ENCODE data around the gene AKT1S1. TPM values are rescaled to one million over a fixed set of nuclear protein-coding genes. Genes with fewer than 3 reads are reported as not detected.
"Not testable (repeated sequence)": the region's sequence is repeated elsewhere in the genome, so short reads cannot be mapped to it uniquely, and the experiment has no call there.

Gene AKT1S1
- total and polyA plus RNA-seq, 2 donors = 4.4 to 27.9 TPM

GRCh38 chr19:49830766-49831165 lies 46.4 kb downstream of the AKT1S1 start:
- Histone ChIP-seq H3K27ac (ENCODE audit: low read depth in 1 of 2, low read length in 1 of 2) (no peak overlapping the region), H3K27me3 (ENCODE audit: control insufficient read depth in 2 of 2, insufficient read depth in 1 of 2, low read length in 1 of 2) (no peaks in the 10 kb centered on the region), H3K4me3 (ENCODE audit: low read length in 2 of 2) (no peak overlapping the region), H3K4me1 (ENCODE audit: control insufficient read depth in 2 of 2, insufficient read depth in 2 of 2, low read length in 2 of 2) (no peaks in the 10 kb centered on the region), H3K36me3 (ENCODE audit: control insufficient read depth in 2 of 2, insufficient read depth in 2 of 2, low read length in 1 of 2) (peaks cover 68 to 83% of the 10 kb centered on the region in 2 donors), H3K9me3 (ENCODE audit: control insufficient read depth in 2 of 2, insufficient read depth in 1 of 2, low read length in 1 of 2) (no peaks in the 10 kb centered on the region)
- DNase-seq (ENCODE audit: low read depth in 6 of 9, low spot score in 9 of 9) = no peak
- WGBS = 90% methylated on average over 12 of the region's 12 CpGs

DNA sequence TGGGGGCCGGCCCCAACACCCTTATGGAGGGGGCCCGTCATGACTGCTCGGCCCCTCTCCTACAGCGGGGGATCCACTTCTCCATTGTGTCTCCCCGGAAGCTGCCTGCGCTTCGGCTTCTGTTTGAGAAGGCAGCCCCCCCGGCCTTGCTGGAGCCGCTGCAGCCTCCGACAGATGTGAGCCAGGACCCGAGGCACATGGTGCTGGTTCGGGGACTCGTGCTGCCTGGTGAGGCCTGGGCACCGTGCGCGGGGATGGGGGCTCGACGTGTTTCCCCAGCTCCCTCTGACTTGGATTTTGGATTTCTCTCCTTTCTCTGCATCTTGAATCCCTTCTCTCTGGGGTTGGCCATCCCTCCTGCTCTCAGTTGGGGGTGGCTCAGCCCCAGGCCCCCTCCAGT lies 47.4 kb downstream of the AKT1S1 start:
- Histone ChIP-seq H3K4me1 (ENCODE audit: control insufficient read depth in 2 of 2, insufficient read depth in 2 of 2, low read length in 2 of 2) (no peaks in the 10 kb centered on the region), H3K27ac (ENCODE audit: low read depth in 1 of 2, low read length in 1 of 2) (no peak overlapping the region), H3K36me3 (ENCODE audit: control insufficient read depth in 2 of 2, insufficient read depth in 2 of 2, low read length in 1 of 2) (peaks cover 58 to 74% of the 10 kb centered on the region in 2 donors), H3K4me3 (ENCODE audit: low read length in 2 of 2) (no peak overlapping the region), H3K27me3 (ENCODE audit: control insufficient read depth in 2 of 2, insufficient read depth in 1 of 2, low read length in 1 of 2) (no peaks in the 10 kb centered on the region), H3K9me3 (ENCODE audit: control insufficient read depth in 2 of 2, insufficient read depth in 1 of 2, low read length in 1 of 2) (no peaks in the 10 kb centered on the region)
- WGBS = 98% methylated on average over 18 of the region's 18 CpGs
- DNase-seq (ENCODE audit: low read depth in 6 of 9, low spot score in 9 of 9) = no peak

- Histone ChIP-seq H3K27me3 (ENCODE audit: control insufficient read depth in 2 of 2, insufficient read depth in 1 of 2, low read length in 1 of 2) (no peaks in the 10 kb centered on the region), H3K4me1 (ENCODE audit: control insufficient read depth in 2 of 2, insufficient read depth in 2 of 2, low read length in 2 of 2) (no peaks in the 10 kb centered on the region), H3K27ac (ENCODE audit: low read depth in 1 of 2, low read length in 1 of 2) (no peak overlapping the region), H3K9me3 (ENCODE audit: control insufficient read depth in 2 of 2, insufficient read depth in 1 of 2, low read length in 1 of 2) (no peaks in the 10 kb centered on the region), H3K36me3 (ENCODE audit: control insufficient read depth in 2 of 2, insufficient read depth in 2 of 2, low read length in 1 of 2) (peaks cover 56 to 71% of the 10 kb centered on the region in 2 donors), H3K4me3 (ENCODE audit: low read length in 2 of 2) (no peak overlapping the region)
- WGBS = 98% methylated on average over 8 of the region's 8 CpGs
- no peak for DNase-seq (ENCODE audit: low read depth in 6 of 9, low spot score in 9 of 9)
Measured at GRCh38 chr19:49829200-49829599, 48.0 kb downstream of the AKT1S1 start.

DNA sequence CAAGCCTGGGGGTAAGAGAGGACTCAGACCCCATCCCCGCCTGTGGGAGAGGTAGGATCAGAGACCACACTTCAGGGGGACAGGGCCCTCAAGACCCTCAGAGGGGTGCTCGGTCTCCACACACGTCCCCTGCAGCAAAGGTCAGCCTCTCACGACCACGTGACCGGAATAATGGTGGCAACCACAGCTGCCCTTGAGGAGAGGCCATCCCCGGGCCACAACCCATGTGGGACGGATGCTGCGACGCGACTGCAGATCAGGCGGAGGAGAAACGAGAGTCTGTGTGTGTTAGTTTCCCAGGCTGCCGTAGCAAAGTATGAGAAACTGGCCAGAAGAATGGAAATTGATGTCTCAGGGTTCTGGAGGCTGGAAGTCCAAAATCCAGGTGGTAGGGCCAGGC lies 50.1 kb downstream of the AKT1S1 start:
- WGBS = 97% methylated on average over 14 of the region's 14 CpGs
- no peaks in the 10 kb centered on the region for H3K27me3 ChIP-seq (ENCODE audit: control insufficient read depth in 2 of 2, insufficient read depth in 1 of 2, low read length in 1 of 2)

DNA sequence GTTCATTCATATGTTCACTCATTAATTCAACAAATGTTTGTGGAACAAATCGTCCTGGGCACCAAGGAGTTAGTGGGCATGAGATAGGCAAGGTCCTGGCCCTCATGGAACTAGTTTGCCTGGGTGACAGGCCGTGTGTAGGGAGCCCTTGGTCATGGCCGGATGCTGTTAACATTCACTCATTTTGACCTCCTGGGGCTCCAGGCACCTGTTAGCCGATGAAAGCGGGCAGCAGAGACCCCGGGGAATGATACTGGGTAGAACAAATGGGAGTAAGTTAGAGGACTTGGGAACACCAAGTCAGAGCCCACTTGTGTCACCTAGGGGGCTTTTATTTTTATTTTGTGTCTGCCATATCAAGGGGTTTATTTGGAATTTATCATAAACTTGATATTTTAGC lies 52.5 kb downstream of the AKT1S1 start:
- H3K9me3 ChIP-seq (ENCODE audit: control insufficient read depth in 2 of 2, insufficient read depth in 1 of 2, low read length in 1 of 2) = no peaks in the 10 kb centered on the region
- no peak overlapping the region for H3K27ac ChIP-seq (ENCODE audit: low read depth in 1 of 2, low read length in 1 of 2)
- WGBS = 98% methylated on average over 6 of the region's 6 CpGs
- no peak overlapping the region for H3K4me3 ChIP-seq (ENCODE audit: low read length in 2 of 2)
- peaks cover 31 to 54% of the 10 kb centered on the region in 2 donors for H3K36me3 ChIP-seq (ENCODE audit: control insufficient read depth in 2 of 2, insufficient read depth in 2 of 2, low read length in 1 of 2)
- H3K27me3 ChIP-seq (ENCODE audit: control insufficient read depth in 2 of 2, insufficient read depth in 1 of 2, low read length in 1 of 2) = no peaks in the 10 kb centered on the region
- DNase-seq (ENCODE audit: low read depth in 6 of 9, low spot score in 9 of 9) = no peak
- peaks cover 1 to 2% of the 10 kb centered on the region in 2 donors for H3K4me1 ChIP-seq (ENCODE audit: control insufficient read depth in 2 of 2, insufficient read depth in 2 of 2, low read length in 2 of 2)

More for the DNA sequence above, 50.1 kb downstream of the AKT1S1 start:
- Histone ChIP-seq H3K36me3 (ENCODE audit: control insufficient read depth in 2 of 2, insufficient read depth in 2 of 2, low read length in 1 of 2) (peaks cover 48 to 65% of the 10 kb centered on the region in 2 donors), H3K9me3 (ENCODE audit: control insufficient read depth in 2 of 2, insufficient read depth in 1 of 2, low read length in 1 of 2) (no peaks in the 10 kb centered on the region), H3K4me3 (ENCODE audit: low read length in 2 of 2) (no peak overlapping the region), H3K4me1 (ENCODE audit: control insufficient read depth in 2 of 2, insufficient read depth in 2 of 2, low read length in 2 of 2) (no peaks in the 10 kb centered on the region), H3K27ac (ENCODE audit: low read depth in 1 of 2, low read length in 1 of 2) (no peak overlapping the region)
- no peak for DNase-seq (ENCODE audit: low read depth in 6 of 9, low spot score in 9 of 9)

GRCh38 chr19:49823472-49823871 lies 53.7 kb downstream of the AKT1S1 start:
- no peak overlapping the region for H3K27ac ChIP-seq (ENCODE audit: low read depth in 1 of 2, low read length in 1 of 2)
- no peaks in the 10 kb centered on the region for H3K27me3 ChIP-seq (ENCODE audit: control insufficient read depth in 2 of 2, insufficient read depth in 1 of 2, low read length in 1 of 2)
- H3K4me3 ChIP-seq (ENCODE audit: low read length in 2 of 2) = no peak overlapping the region
- peaks cover 12% of the 10 kb centered on the region in 2 donors for H3K4me1 ChIP-seq (ENCODE audit: control insufficient read depth in 2 of 2, insufficient read depth in 2 of 2, low read length in 2 of 2)
- WGBS = 92% methylated on average over 12 of the region's 12 CpGs
- no peak for DNase-seq (ENCODE audit: low read depth in 6 of 9, low spot score in 9 of 9)
- peaks cover 22 to 42% of the 10 kb centered on the region in 2 donors for H3K36me3 ChIP-seq (ENCODE audit: control insufficient read depth in 2 of 2, insufficient read depth in 2 of 2, low read length in 1 of 2)
- H3K9me3 ChIP-seq (ENCODE audit: control insufficient read depth in 2 of 2, insufficient read depth in 1 of 2, low read length in 1 of 2) = no peaks in the 10 kb centered on the region

DNA sequence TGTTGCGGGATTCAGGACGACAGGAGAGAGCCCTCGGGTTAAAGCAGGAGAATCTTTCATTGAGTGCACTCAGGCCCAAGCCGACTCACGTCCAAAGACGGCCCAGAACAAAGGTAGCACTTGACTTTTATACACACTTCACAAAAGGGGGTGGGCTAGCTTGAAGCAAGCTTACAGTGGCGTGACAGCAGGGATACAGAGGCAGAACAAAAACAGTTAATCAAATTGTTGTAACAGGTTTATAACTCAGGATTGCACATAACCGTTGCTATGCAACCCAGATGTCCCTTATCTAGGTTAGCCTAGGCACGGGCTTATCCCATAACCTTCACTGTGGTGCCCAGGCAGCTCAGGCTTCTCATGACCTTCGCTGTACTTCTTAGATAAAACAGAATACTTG lies 57.0 kb downstream of the AKT1S1 start:
- H3K27me3 ChIP-seq (ENCODE audit: control insufficient read depth in 2 of 2, insufficient read depth in 1 of 2, low read length in 1 of 2) = no peaks in the 10 kb centered on the region

GRCh38 chr19:49819452-49820115 lies 57.6 kb downstream of the AKT1S1 start:
- not testable (repeated sequence) for DNase-seq (ENCODE audit: low read depth in 6 of 9, low spot score in 9 of 9); H3K27me3 ChIP-seq (ENCODE audit: control insufficient read depth in 2 of 2, insufficient read depth in 1 of 2, low read length in 1 of 2); H3K9me3 ChIP-seq (ENCODE audit: control insufficient read depth in 2 of 2, insufficient read depth in 1 of 2, low read length in 1 of 2); H3K27ac ChIP-seq (ENCODE audit: low read depth in 1 of 2, low read length in 1 of 2)
- Histone ChIP-seq H3K4me3 (ENCODE audit: low read length in 2 of 2) (peak overlapping the region in 1 of 2 donors; percentile 92), H3K4me1 (ENCODE audit: control insufficient read depth in 2 of 2, insufficient read depth in 2 of 2, low read length in 2 of 2) (peaks cover 16 to 26% of the 10 kb centered on the region in 2 donors), H3K36me3 (ENCODE audit: control insufficient read depth in 2 of 2, insufficient read depth in 2 of 2, low read length in 1 of 2) (peaks cover 15 to 26% of the 10 kb centered on the region in 2 donors)
- 95% methylated on average over 7 of the region's 7 CpGs for WGBS

More for the DNA sequence above, 57.0 kb downstream of the AKT1S1 start:
- H3K27ac ChIP-seq (ENCODE audit: low read depth in 1 of 2, low read length in 1 of 2) = no peak overlapping the region
- peaks cover 17 to 29% of the 10 kb centered on the region in 2 donors for H3K36me3 ChIP-seq (ENCODE audit: control insufficient read depth in 2 of 2, insufficient read depth in 2 of 2, low read length in 1 of 2)
- no peaks in the 10 kb centered on the region for H3K9me3 ChIP-seq (ENCODE audit: control insufficient read depth in 2 of 2, insufficient read depth in 1 of 2, low read length in 1 of 2)
- no peak overlapping the region for H3K4me3 ChIP-seq (ENCODE audit: low read length in 2 of 2)
- peaks cover 16 to 26% of the 10 kb centered on the region in 2 donors for H3K4me1 ChIP-seq (ENCODE audit: control insufficient read depth in 2 of 2, insufficient read depth in 2 of 2, low read length in 2 of 2)
- 99% methylated on average over 10 of the region's 10 CpGs for WGBS
- no peak for DNase-seq (ENCODE audit: low read depth in 6 of 9, low spot score in 9 of 9)

Data from thymus (tissue), 11 donors.